ENCODE results near the gene B3GNT8. TPM values are rescaled to one million over a fixed set of nuclear protein-coding genes. Genes with fewer than 3 reads are reported as not detected.
A peak's percentile ranks its signal among the peaks of the same experiment; 100 is the strongest.

Gene B3GNT8
- total and polyA plus RNA-seq, 2 experiments from 2014 or later: 5.3 to 17.7 TPM

DNA sequence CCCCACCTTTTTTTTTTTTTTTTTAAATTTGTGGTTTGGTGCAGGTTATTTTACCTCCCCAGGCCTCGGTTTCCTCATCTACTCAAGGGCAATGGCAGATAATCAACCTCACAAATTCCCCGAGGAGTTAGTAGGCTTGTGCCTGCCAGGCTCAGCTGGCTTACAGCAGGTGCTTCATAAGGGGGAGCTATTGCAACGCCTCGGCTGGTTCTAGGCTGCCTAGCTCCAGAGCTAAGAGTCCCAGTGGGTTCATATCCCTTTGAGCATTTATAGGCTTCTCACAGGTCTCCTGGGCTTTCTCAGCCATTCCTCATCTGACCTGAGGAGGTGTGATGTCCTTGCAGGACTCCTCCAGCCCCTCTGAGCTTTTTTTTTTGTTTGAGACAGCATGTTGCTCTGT lies 18.9 kb downstream of the B3GNT8 start:
- Histone ChIP-seq H3K27me3 (no peaks in the 10 kb centered on the region), H3K4me1 (ENCODE audit: insufficient read depth) (peaks cover 12% of the 10 kb centered on the region), H3K4me2 (no peak overlapping the region), H3K9me2 (replicated peaks; ENCODE audit: insufficient read depth) (no peaks in the 10 kb centered on the region), H3K4me3 (no peak overlapping the region), H3K27ac (peak overlapping the region; percentile 96), H4K20me1 (ENCODE audit: insufficient read depth, poor library complexity, severe bottlenecking) (no peaks in the 10 kb centered on the region), H3K36me3 (replicated peaks; ENCODE audit: insufficient read depth, low read depth) (no peaks in the 10 kb centered on the region), H3K79me2 (no peaks in the 10 kb centered on the region), H2AFZ (no peak overlapping the region), H3K9me3 (ENCODE audit: low read depth) (no peaks in the 10 kb centered on the region)
- no peak for DNase-seq (ENCODE audit: low spot score)
- TF ChIP-seq EZH2 (IDR thresholded peaks at IDR 0.05; ENCODE audit: borderline replicate concordance) (no peak), EZH2phosphoT487 (IDR thresholded peaks at IDR 0.05; ENCODE audit: low read depth, severe bottlenecking, unreplicated experiment) (no peak)
- TF ChIP-seq, protein P1, sequence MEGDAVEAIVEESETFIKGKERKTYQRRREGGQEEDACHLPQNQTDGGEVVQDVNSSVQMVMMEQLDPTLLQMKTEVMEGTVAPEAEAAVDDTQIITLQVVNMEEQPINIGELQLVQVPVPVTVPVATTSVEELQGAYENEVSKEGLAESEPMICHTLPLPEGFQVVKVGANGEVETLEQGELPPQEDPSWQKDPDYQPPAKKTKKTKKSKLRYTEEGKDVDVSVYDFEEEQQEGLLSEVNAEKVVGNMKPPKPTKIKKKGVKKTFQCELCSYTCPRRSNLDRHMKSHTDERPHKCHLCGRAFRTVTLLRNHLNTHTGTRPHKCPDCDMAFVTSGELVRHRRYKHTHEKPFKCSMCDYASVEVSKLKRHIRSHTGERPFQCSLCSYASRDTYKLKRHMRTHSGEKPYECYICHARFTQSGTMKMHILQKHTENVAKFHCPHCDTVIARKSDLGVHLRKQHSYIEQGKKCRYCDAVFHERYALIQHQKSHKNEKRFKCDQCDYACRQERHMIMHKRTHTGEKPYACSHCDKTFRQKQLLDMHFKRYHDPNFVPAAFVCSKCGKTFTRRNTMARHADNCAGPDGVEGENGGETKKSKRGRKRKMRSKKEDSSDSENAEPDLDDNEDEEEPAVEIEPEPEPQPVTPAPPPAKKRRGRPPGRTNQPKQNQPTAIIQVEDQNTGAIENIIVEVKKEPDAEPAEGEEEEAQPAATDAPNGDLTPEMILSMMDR (IDR thresholded peaks at IDR 0.05; ENCODE audit: poor library complexity): no peak
- 73% methylated on average over 4 of the region's 4 CpGs for WGBS (ENCODE audit: low lambda C conversion rate, missing lambda C conversion rate)

DNA sequence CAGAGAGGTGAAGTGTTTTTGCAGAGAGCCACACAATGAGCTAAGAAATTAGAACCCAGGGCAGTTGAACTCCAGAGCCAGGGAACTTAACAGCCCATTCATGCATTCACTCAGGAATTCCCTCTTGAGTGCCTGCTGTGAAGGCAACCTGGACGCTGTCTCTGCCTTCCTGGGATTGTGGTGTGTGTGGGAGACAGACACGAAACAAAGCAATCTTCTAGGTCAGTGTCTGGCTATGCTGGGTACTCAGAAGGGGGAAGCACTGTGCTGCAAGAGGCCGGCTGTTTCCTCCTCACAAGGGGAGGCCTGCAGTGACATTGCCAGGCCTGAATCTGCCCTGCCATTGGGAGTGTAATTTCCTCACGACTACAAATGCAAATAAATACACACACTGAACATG lies 19.9 kb downstream of the B3GNT8 start:
- Histone ChIP-seq H3K36me3 (replicated peaks; ENCODE audit: insufficient read depth, low read depth) (no peaks in the 10 kb centered on the region), H3K4me1 (ENCODE audit: insufficient read depth) (peaks cover 12% of the 10 kb centered on the region), H3K9me2 (replicated peaks; ENCODE audit: insufficient read depth) (no peaks in the 10 kb centered on the region), H3K79me2 (no peaks in the 10 kb centered on the region), H2AFZ (no peak overlapping the region), H3K27ac (peak overlapping the region; percentile 31), H3K4me2 (no peak overlapping the region), H3K9me3 (ENCODE audit: low read depth) (no peaks in the 10 kb centered on the region), H4K20me1 (ENCODE audit: insufficient read depth, poor library complexity, severe bottlenecking) (no peaks in the 10 kb centered on the region), H3K4me3 (no peak overlapping the region), H3K27me3 (no peaks in the 10 kb centered on the region)
- TF ChIP-seq EZH2 (IDR thresholded peaks at IDR 0.05; ENCODE audit: borderline replicate concordance) (no peak), EZH2phosphoT487 (IDR thresholded peaks at IDR 0.05; ENCODE audit: low read depth, severe bottlenecking, unreplicated experiment) (no peak)
- TF ChIP-seq, protein P1 (IDR thresholded peaks at IDR 0.05; ENCODE audit: poor library complexity): no peak
- no peak for DNase-seq (ENCODE audit: low spot score)
- 44% methylated on average over 4 of the region's 4 CpGs for WGBS (ENCODE audit: low lambda C conversion rate, missing lambda C conversion rate)

- peaks cover 12% of the 10 kb centered on the region for H3K4me1 ChIP-seq (ENCODE audit: insufficient read depth)
Measured at GRCh38 chr19:41405776-41406175, 21.4 kb downstream of the B3GNT8 start.

More at GRCh38 chr19:41405776-41406175, 21.4 kb downstream of the B3GNT8 start:
- DNase-seq (ENCODE audit: low spot score): no peak
- Histone ChIP-seq H3K9me3 (ENCODE audit: low read depth) (no peaks in the 10 kb centered on the region), H3K27me3 (no peaks in the 10 kb centered on the region), H4K20me1 (ENCODE audit: insufficient read depth, poor library complexity, severe bottlenecking) (no peaks in the 10 kb centered on the region), H2AFZ (no peak overlapping the region), H3K4me3 (no peak overlapping the region), H3K36me3 (replicated peaks; ENCODE audit: insufficient read depth, low read depth) (no peaks in the 10 kb centered on the region), H3K27ac (no peak overlapping the region), H3K4me2 (no peak overlapping the region), H3K79me2 (no peaks in the 10 kb centered on the region), H3K9me2 (replicated peaks; ENCODE audit: insufficient read depth) (no peaks in the 10 kb centered on the region)
- TF ChIP-seq, protein P1 (IDR thresholded peaks at IDR 0.05; ENCODE audit: poor library complexity): no peak
- TF ChIP-seq EZH2phosphoT487 (IDR thresholded peaks at IDR 0.05; ENCODE audit: low read depth, severe bottlenecking, unreplicated experiment): no peak
- 93% methylated on average over 6 of the region's 6 CpGs for WGBS (ENCODE audit: low lambda C conversion rate, missing lambda C conversion rate)

Data from hepatocyte (in vitro differentiated cells).